Measurements from ENCODE around the gene VWA8.

- TF ChIP-seq CTCF (conservative IDR thresholded peaks at IDR 0.05) (peak; percentile 22; the same call in 1 of the 2 replicates), ZFX (IDR thresholded peaks at IDR 0.05) (no peak)
Measured at GRCh38 chr13:41649659-41650058, 311.2 kb downstream of the VWA8 start.

Measured in C4-2B (cell line).